Mesenchymal stem cell (in vitro differentiated cells and primary cell): ENCODE results near the gene MYL9.

Source experiments
- DNase-seq: peaks from one replicate; pipeline ENCODE4 v3.0.0-alpha.2; 2013
- H2AFZ ChIP-seq: one replicate; pipeline ENCODE4 v1.6.1; 2013; ENCODE audit warnings: low read depth, mild to moderate bottlenecking, control low read depth, inconsistent platforms, low read length, moderate library complexity
- H2AK5ac ChIP-seq: 2 replicates; pipeline ENCODE4 v1.6.1; 2013; ENCODE audit warnings: low read length, moderate library complexity, mild to moderate bottlenecking, inconsistent platforms; ENCODE audit not compliant: severe bottlenecking
- H2BK120ac ChIP-seq: one replicate; pipeline ENCODE4 v1.6.1; 2013; ENCODE audit warnings: low read depth, mild to moderate bottlenecking, inconsistent platforms, low read length, moderate library complexity
- H2BK12ac ChIP-seq, 2 experiments: one replicate each; pipeline ENCODE4 v1.6.1; 2013; ENCODE audit warnings: inconsistent platforms in 2 of 2, low read length in 2 of 2, mild to moderate bottlenecking in 2 of 2, moderate library complexity in 2 of 2, control low read depth in 1 of 2
- H2BK15ac ChIP-seq: one replicate; pipeline ENCODE4 v1.6.1; 2013; ENCODE audit warnings: mild to moderate bottlenecking, low read depth, inconsistent platforms; ENCODE audit not compliant: poor library complexity, severe bottlenecking
- H2BK5ac ChIP-seq: 2 replicates; pipeline ENCODE4 v1.6.1; 2013; ENCODE audit warnings: low read depth, mild to moderate bottlenecking, low read length, control low read depth, inconsistent platforms; ENCODE audit not compliant: poor library complexity, severe bottlenecking
- H3K14ac ChIP-seq, 2 experiments: one replicate each; pipeline ENCODE4 v1.6.1; 2013; ENCODE audit warnings: inconsistent platforms in 2 of 2, low read length in 2 of 2, control low read depth in 1 of 2, mild to moderate bottlenecking in 1 of 2, moderate library complexity in 1 of 2
- H3K18ac ChIP-seq, 2 experiments: one replicate each; pipeline ENCODE4 v1.6.1; 2013; ENCODE audit warnings: inconsistent platforms in 2 of 2, low read length in 2 of 2, control low read depth in 1 of 2, low read depth in 1 of 2, mild to moderate bottlenecking in 1 of 2
- H3K23ac ChIP-seq, 2 experiments: one replicate each; pipeline ENCODE4 v1.6.1; 2013; ENCODE audit warnings: inconsistent platforms in 2 of 2, low read length in 2 of 2, mild to moderate bottlenecking in 2 of 2, moderate library complexity in 2 of 2, control low read depth in 1 of 2
- H3K27ac ChIP-seq: 2 replicates; pipeline ENCODE4 v1.5.1; 2013; ENCODE audit warnings: mild to moderate bottlenecking, moderate library complexity, low read length, control low read depth, inconsistent platforms; ENCODE audit not compliant: poor library complexity, severe bottlenecking
- H3K27me3 ChIP-seq, 2 experiments: 2 replicates each; pipeline versions ENCODE4 v1.6.1 to v1.7.0; 2013; ENCODE audit warnings: low read length in 2 of 2, mild to moderate bottlenecking in 2 of 2, moderate library complexity in 2 of 2, control low read depth in 1 of 2, inconsistent platforms in 1 of 2; ENCODE audit not compliant: control insufficient read depth in 1 of 2, insufficient read depth in 1 of 2
- H3K36me3 ChIP-seq, 2 experiments: 2 replicates each; pipeline versions ENCODE4 v1.6.1 to v1.7.0; 2013; ENCODE audit warnings: low read length in 2 of 2, control low read depth in 1 of 2, inconsistent platforms in 1 of 2, low read depth in 1 of 2, mild to moderate bottlenecking in 1 of 2; ENCODE audit not compliant: insufficient read depth in 2 of 2, control insufficient read depth in 1 of 2
- H3K4ac ChIP-seq, 2 experiments: one replicate each; pipeline ENCODE4 v1.6.1; 2013; ENCODE audit warnings: inconsistent platforms in 2 of 2, low read length in 2 of 2, mild to moderate bottlenecking in 2 of 2, moderate library complexity in 2 of 2, control low read depth in 1 of 2, low read depth in 1 of 2
- H3K4me1 ChIP-seq: 2 replicates; pipeline ENCODE4 v1.6.1; 2013; ENCODE audit warnings: low read depth, low read length, control low read depth; ENCODE audit not compliant: control insufficient read depth, insufficient read depth
- H3K4me2 ChIP-seq: 2 replicates; pipeline ENCODE4 v1.6.1; 2013; ENCODE audit warnings: low read length, mild to moderate bottlenecking, inconsistent platforms; ENCODE audit not compliant: poor library complexity, severe bottlenecking
- H3K4me3 ChIP-seq, 2 experiments: 2 replicates each; pipeline versions ENCODE4 v1.5.1 to v1.7.0; 2013; ENCODE audit warnings: low read length in 2 of 2, mild to moderate bottlenecking in 2 of 2, control low read depth in 1 of 2, low read depth in 1 of 2; ENCODE audit not compliant: insufficient read depth in 1 of 2
- H3K79me1 ChIP-seq: replicated peaks from 2 replicates; pipeline ENCODE4 v1.6.1; 2013; ENCODE audit warnings: mild to moderate bottlenecking, control low read depth, low read length, inconsistent platforms; ENCODE audit not compliant: poor library complexity, severe bottlenecking
- H3K9ac ChIP-seq: 2 replicates; pipeline ENCODE4 v1.7.0; 2013; ENCODE audit warnings: mild to moderate bottlenecking, low read length, moderate library complexity
- H3K9me3 ChIP-seq: 2 replicates; pipeline ENCODE4 v1.7.0; 2013; ENCODE audit warnings: mild to moderate bottlenecking, low read length; ENCODE audit not compliant: control insufficient read depth
- H4K8ac ChIP-seq: one replicate; pipeline ENCODE4 v1.6.1; 2013; ENCODE audit warnings: inconsistent platforms, mild to moderate bottlenecking, low read length, moderate library complexity
- H4K91ac ChIP-seq: one replicate; pipeline ENCODE4 v1.6.1; 2013; ENCODE audit warnings: mild to moderate bottlenecking, low read length, inconsistent platforms
- WGBS: methylation state at CpG from one replicate; pipeline ENCODE4 v1.1.7; 2013; ENCODE audit warnings: mixed read lengths; 5-methylcytosine and 5-hydroxymethylcytosine counted together

Gene MYL9

DNA sequence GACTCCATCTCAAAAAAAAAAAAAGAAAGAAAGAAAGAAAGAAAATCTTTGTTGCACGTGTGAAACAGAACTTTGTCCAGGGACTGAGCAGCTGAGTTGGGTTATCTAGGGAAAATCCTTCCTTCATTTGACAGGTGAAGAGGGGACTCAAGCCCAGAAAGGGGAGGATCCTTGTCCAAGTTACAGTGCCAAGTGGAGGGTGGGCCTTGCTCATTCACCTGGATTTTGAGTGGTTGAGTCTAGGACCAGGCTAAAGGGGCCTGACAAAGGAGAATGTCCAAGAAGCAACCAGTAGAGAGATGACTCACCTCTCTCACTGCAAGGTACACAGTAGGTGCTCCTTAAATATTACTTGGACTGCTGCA, 34.7 kb downstream of the MYL9 start:
- no peaks in the 10 kb centered on the region for H3K9me3 ChIP-seq
- peaks cover 7% of the 10 kb centered on the region for H3K79me1 ChIP-seq
- H2BK12ac ChIP-seq: no peak overlapping the region
- no peak overlapping the region for H3K14ac ChIP-seq
- H4K91ac ChIP-seq: no peak overlapping the region
- no peak for DNase-seq
- WGBS: 93% methylated on average over 1 of the region's 1 CpG
- no peak overlapping the region for H3K4me2 ChIP-seq
- peaks cover 0 to 14% of the 10 kb centered on the region in 2 experiments for H3K36me3 ChIP-seq
- H2BK15ac ChIP-seq: no peak overlapping the region
- H2AK5ac ChIP-seq: peak overlapping the region; percentile 12
- peaks cover 29% of the 10 kb centered on the region for H3K4me1 ChIP-seq
- no peak overlapping the region for H2BK120ac ChIP-seq
- H3K23ac ChIP-seq: no peak overlapping the region
- no peak overlapping the region for H3K18ac ChIP-seq
- no peaks in the 10 kb centered on the region for H3K27me3 ChIP-seq
- no peak overlapping the region for H2AFZ ChIP-seq
- no peak overlapping the region for H3K9ac ChIP-seq
- no peak overlapping the region for H3K4me3 ChIP-seq
- H3K4ac ChIP-seq: no peak overlapping the region
- no peak overlapping the region for H2BK5ac ChIP-seq
- no peak overlapping the region for H4K8ac ChIP-seq
- H3K27ac ChIP-seq: peak overlapping the region; percentile 33

DNA sequence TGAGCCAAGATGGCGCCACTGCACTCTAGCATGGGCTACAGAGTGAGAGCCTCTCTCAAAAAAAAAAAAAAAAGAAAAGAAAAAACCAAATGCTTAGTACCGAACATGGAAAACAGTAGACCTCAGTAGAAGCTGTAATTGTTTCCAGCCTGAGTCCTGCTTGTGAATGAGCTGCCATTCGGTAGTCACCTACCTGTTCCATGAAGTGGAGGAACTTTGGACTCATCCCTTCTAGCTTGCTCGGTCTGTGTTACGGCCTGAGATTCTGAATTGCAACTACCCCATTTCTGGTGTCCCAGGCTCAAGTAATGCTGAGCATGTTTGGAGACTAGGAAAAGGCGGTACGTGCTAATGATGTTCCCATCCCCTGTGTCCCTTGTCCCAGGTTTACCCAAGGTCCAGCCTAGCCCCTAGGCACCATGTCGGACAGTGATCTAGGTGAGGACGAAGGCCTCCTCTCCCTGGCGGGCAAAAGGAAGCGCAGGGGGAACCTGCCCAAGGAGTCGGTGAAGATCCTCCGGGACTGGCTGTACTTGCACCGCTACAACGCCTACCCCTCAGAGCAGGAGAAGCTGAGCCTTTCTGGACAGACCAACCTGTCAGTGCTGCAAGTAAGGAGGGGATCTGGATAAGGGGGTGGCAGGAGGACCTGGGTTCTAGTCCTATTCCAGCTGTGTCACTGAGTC, 37.2 kb downstream of the MYL9 start:
- H3K18ac ChIP-seq: no peak overlapping the region
- no peak overlapping the region for H3K4ac ChIP-seq
- H3K79me1 ChIP-seq: peaks cover 21% of the 10 kb centered on the region
- H2AFZ ChIP-seq: no peak overlapping the region
- H3K23ac ChIP-seq: no peak overlapping the region
- no peak overlapping the region for H3K4me3 ChIP-seq
- no peak for DNase-seq
- H3K9ac ChIP-seq: no peak overlapping the region
- H3K36me3 ChIP-seq: peaks cover 0 to 34% of the 10 kb centered on the region in 2 experiments
- peaks cover 0 to 3% of the 10 kb centered on the region in 2 experiments for H3K27me3 ChIP-seq
- H4K91ac ChIP-seq: no peak overlapping the region
- H2AK5ac ChIP-seq: no peak overlapping the region
- H2BK120ac ChIP-seq: no peak overlapping the region
- H3K4me2 ChIP-seq: no peak overlapping the region
- H2BK5ac ChIP-seq: no peak overlapping the region
- no peaks in the 10 kb centered on the region for H3K9me3 ChIP-seq
- peaks cover 16% of the 10 kb centered on the region for H3K4me1 ChIP-seq
- WGBS: 92% methylated on average over 15 of the region's 15 CpGs
- H3K14ac ChIP-seq: no peak overlapping the region
- no peak overlapping the region for H2BK15ac ChIP-seq
- no peak overlapping the region for H2BK12ac ChIP-seq
- no peak overlapping the region for H3K27ac ChIP-seq
- H4K8ac ChIP-seq: no peak overlapping the region

DNA sequence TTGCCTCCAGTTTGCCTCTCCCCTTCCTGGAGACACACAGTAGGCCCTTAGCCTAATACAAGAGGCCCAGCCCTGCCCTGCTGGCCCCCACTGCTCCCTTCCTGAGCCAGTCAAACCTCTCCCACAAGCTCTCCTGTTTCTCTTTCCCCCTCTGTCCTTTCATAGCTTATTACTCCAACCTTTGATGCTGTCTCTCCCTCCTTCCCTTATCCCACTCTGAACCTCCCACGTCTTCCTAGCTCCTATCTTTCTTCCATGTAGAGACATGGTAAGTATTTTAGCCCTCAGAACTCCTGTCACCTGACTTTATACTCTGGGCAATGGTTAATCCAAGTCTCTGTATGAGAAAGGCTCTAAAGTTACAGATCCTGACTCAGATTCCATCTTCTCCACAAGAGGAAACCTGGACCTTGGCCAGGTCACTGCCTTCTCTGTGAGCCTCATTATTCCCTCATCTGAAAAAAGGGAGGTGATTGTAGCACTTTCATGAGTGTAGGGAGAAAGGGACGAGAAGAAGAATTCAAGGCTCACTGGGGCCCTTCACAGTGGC, 38.8 kb downstream of the MYL9 start:
- no peak overlapping the region for H2BK5ac ChIP-seq
- H3K4me1 ChIP-seq: peaks cover 12% of the 10 kb centered on the region
- no peak overlapping the region for H2BK15ac ChIP-seq
- no peak overlapping the region for H2BK120ac ChIP-seq
- no peak overlapping the region for H3K4me3 ChIP-seq
- H3K23ac ChIP-seq: no peak overlapping the region
- H4K8ac ChIP-seq: no peak overlapping the region
- no peak overlapping the region for H2AFZ ChIP-seq
- H3K36me3 ChIP-seq: peaks cover 0 to 37% of the 10 kb centered on the region in 2 experiments
- H3K27me3 ChIP-seq: peaks cover 0 to 3% of the 10 kb centered on the region in 2 experiments
- H4K91ac ChIP-seq: no peak overlapping the region
- H2AK5ac ChIP-seq: peak overlapping the region; percentile 83
- no peak overlapping the region for H2BK12ac ChIP-seq
- peak overlapping the region; percentile 30 for H3K4me2 ChIP-seq
- peak; percentile 13 for DNase-seq
- WGBS: 100% methylated on average over 2 of the region's 2 CpGs
- no peak overlapping the region for H3K9ac ChIP-seq
- H3K79me1 ChIP-seq: peaks cover 24% of the 10 kb centered on the region
- H3K14ac ChIP-seq: no peak overlapping the region
- H3K18ac ChIP-seq: no peak overlapping the region
- H3K4ac ChIP-seq: no peak overlapping the region
- H3K9me3 ChIP-seq: no peaks in the 10 kb centered on the region
- H3K27ac ChIP-seq: peak overlapping the region; percentile 69

GRCh38 chr20:36582322-36582721, 41.0 kb downstream of the MYL9 start:
- no peak overlapping the region for H3K4ac ChIP-seq
- peaks cover 9% of the 10 kb centered on the region for H3K4me1 ChIP-seq
- 89% methylated on average over 3 of the region's 4 CpGs for WGBS
- no peak overlapping the region for H3K27ac ChIP-seq
- no peak overlapping the region for H2BK12ac ChIP-seq
- no peak overlapping the region for H2AFZ ChIP-seq
- H4K91ac ChIP-seq: no peak overlapping the region
- no peak overlapping the region for H3K23ac ChIP-seq
- DNase-seq: no peak
- peaks cover 0 to 50% of the 10 kb centered on the region in 2 experiments for H3K36me3 ChIP-seq
- H3K9ac ChIP-seq: no peak overlapping the region
- peaks cover 0 to 10% of the 10 kb centered on the region in 2 experiments for H3K27me3 ChIP-seq
- no peak overlapping the region for H2BK120ac ChIP-seq
- H3K4me2 ChIP-seq: no peak overlapping the region
- peaks cover 31% of the 10 kb centered on the region for H3K79me1 ChIP-seq
- no peak overlapping the region for H3K4me3 ChIP-seq
- no peak overlapping the region for H4K8ac ChIP-seq
- H3K18ac ChIP-seq: no peak overlapping the region
- no peak overlapping the region for H2BK5ac ChIP-seq
- H2BK15ac ChIP-seq: no peak overlapping the region
- no peaks in the 10 kb centered on the region for H3K9me3 ChIP-seq
- no peak overlapping the region for H3K14ac ChIP-seq
- no peak overlapping the region for H2AK5ac ChIP-seq
